ENCODE measurements around the gene MMP23B. TPM values are rescaled to one million over a fixed set of nuclear protein-coding genes. Genes with fewer than 3 reads are reported as not detected.
A peak's percentile ranks its signal among the peaks of the same experiment; 100 is the strongest.

The MMP23B gene
- total and polyA plus RNA-seq, 2 experiments from 2014 or later = 15.8 to 16.2 TPM

DNA sequence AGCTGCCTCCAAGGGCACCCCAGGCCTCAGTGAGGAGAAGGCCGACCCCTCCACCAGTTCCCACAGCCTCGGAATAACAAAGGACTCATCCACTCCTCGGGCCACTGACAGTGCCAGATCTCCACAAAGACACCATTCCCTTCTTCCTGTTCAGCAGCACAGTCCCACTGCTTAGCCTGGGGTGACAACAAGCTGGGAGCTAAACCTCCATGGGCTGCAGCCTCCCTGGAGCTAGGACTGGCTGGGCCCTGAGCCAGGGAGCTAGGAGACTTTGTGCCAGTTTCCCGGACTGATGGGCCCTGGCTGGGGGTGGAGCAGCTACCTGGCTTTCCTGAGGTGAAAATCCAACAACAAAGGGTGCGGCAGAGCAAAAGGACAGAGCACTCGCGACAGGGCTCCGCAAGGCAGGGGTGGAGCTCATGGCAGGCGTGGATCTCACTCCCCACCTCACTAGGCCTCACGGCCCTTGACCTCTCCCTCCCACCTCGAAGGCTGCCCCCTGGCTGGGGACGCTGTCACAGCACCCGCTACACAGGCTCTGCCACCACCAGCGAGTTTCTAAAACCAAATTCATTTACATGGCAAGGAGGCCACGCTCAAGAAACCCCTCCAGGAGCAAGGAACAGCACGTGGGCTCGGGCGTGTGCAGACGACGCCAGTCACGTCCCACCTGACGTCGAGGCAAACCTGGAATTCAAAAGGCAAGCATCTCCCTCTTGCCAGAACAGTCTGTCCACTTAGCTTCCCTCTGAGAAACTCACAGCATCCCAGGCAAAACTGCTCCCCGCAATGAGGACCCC lies 46.8 kb downstream of the MMP23B start:
- Histone ChIP-seq H3K36me3 (ENCODE audit: insufficient read depth) (no peaks in the 10 kb centered on the region), H3K9me2 (ENCODE audit: insufficient read depth) (no peaks in the 10 kb centered on the region), H3K4me2 (peak overlapping the region; percentile 51; the same call in 1 of the 2 replicates), H3K27ac (ENCODE audit: low read depth) (peak overlapping the region; percentile 80; the same call in 1 of the 2 replicates), H3K79me2 (replicated peaks; ENCODE audit: insufficient read depth) (peaks cover 60% of the 10 kb centered on the region), H2AFZ (no peak overlapping the region), H4K20me1 (replicated peaks; ENCODE audit: insufficient read depth) (peaks cover 17% of the 10 kb centered on the region; the same call in 1 of the 2 replicates), H3K27me3 (ENCODE audit: insufficient read depth) (no peaks in the 10 kb centered on the region), H3K4me1 (ENCODE audit: insufficient read depth) (peaks cover 3% of the 10 kb centered on the region), H3K4me3 (no peak overlapping the region), H3F3A (replicated peaks; ENCODE audit: low read depth) (peaks cover 11% of the 10 kb centered on the region; the same call in 1 of the 2 replicates)
- Mint-ChIP-seq H3K27ac (peak overlapping the region; percentile 94), H3K4me1 (peaks cover 33% of the 10 kb centered on the region), H3K4me3 (peak overlapping the region; percentile 16; the same call in 1 of the 3 replicates), H3K36me3 (ENCODE audit: low read depth) (peaks cover 9% of the 10 kb centered on the region), H3K27me3 (ENCODE audit: insufficient read depth, low read depth, poor library complexity) (peaks cover 15% of the 10 kb centered on the region), H3K9me3 (no peaks in the 10 kb centered on the region)
- ATAC-seq (peak; percentile 72), DNase-seq (ENCODE audit: low spot score) (peak; percentile 70)
- TF ChIP-seq, protein P1, sequence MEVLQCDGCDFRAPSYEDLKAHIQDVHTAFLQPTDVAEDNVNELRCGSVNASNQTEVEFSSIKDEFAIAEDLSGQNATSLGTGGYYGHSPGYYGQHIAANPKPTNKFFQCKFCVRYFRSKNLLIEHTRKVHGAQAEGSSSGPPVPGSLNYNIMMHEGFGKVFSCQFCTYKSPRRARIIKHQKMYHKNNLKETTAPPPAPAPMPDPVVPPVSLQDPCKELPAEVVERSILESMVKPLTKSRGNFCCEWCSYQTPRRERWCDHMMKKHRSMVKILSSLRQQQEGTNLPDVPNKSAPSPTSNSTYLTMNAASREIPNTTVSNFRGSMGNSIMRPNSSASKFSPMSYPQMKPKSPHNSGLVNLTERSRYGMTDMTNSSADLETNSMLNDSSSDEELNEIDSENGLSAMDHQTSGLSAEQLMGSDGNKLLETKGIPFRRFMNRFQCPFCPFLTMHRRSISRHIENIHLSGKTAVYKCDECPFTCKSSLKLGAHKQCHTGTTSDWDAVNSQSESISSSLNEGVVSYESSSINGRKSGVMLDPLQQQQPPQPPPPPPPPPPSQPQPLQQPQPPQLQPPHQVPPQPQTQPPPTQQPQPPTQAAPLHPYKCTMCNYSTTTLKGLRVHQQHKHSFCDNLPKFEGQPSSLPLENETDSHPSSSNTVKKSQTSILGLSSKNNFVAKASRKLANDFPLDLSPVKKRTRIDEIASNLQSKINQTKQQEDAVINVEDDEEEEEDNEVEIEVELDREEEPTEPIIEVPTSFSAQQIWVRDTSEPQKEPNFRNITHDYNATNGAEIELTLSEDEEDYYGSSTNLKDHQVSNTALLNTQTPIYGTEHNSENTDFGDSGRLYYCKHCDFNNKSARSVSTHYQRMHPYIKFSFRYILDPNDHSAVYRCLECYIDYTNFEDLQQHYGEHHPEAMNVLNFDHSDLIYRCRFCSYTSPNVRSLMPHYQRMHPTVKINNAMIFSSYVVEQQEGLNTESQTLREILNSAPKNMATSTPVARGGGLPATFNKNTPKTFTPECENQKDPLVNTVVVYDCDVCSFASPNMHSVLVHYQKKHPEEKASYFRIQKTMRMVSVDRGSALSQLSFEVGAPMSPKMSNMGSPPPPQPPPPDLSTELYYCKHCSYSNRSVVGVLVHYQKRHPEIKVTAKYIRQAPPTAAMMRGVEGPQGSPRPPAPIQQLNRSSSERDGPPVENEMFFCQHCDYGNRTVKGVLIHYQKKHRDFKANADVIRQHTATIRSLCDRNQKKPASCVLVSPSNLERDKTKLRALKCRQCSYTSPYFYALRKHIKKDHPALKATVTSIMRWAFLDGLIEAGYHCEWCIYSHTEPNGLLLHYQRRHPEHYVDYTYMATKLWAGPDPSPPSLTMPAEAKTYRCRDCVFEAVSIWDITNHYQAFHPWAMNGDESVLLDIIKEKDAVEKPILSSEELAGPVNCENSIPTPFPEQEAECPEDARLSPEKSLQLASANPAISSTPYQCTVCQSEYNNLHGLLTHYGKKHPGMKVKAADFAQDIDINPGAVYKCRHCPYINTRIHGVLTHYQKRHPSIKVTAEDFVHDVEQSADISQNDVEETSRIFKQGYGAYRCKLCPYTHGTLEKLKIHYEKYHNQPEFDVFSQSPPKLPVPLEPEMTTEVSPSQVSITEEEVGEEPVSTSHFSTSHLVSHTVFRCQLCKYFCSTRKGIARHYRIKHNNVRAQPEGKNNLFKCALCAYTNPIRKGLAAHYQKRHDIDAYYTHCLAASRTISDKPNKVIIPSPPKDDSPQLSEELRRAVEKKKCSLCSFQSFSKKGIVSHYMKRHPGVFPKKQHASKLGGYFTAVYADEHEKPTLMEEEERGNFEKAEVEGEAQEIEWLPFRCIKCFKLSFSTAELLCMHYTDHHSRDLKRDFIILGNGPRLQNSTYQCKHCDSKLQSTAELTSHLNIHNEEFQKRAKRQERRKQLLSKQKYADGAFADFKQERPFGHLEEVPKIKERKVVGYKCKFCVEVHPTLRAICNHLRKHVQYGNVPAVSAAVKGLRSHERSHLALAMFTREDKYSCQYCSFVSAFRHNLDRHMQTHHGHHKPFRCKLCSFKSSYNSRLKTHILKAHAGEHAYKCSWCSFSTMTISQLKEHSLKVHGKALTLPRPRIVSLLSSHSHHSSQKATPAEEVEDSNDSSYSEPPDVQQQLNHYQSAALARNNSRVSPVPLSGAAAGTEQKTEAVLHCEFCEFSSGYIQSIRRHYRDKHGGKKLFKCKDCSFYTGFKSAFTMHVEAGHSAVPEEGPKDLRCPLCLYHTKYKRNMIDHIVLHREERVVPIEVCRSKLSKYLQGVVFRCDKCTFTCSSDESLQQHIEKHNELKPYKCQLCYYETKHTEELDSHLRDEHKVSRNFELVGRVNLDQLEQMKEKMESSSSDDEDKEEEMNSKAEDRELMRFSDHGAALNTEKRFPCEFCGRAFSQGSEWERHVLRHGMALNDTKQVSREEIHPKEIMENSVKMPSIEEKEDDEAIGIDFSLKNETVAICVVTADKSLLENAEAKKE (CRISPR knock-in tag; IDR thresholded peaks at IDR 0.05) = no peak
- TF ChIP-seq, protein P2, sequence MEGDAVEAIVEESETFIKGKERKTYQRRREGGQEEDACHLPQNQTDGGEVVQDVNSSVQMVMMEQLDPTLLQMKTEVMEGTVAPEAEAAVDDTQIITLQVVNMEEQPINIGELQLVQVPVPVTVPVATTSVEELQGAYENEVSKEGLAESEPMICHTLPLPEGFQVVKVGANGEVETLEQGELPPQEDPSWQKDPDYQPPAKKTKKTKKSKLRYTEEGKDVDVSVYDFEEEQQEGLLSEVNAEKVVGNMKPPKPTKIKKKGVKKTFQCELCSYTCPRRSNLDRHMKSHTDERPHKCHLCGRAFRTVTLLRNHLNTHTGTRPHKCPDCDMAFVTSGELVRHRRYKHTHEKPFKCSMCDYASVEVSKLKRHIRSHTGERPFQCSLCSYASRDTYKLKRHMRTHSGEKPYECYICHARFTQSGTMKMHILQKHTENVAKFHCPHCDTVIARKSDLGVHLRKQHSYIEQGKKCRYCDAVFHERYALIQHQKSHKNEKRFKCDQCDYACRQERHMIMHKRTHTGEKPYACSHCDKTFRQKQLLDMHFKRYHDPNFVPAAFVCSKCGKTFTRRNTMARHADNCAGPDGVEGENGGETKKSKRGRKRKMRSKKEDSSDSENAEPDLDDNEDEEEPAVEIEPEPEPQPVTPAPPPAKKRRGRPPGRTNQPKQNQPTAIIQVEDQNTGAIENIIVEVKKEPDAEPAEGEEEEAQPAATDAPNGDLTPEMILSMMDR (conservative IDR thresholded peaks at IDR 0.05; ENCODE audit: low read depth in 2 of 2) = peak; percentile 50 to 62

Data from GM23338 (cell line).